OCI-LY3 (cell line): ENCODE results near the gene ZNF598.
A peak's percentile ranks its signal among the peaks of the same experiment; 100 is the strongest.

Source experiments
- EZH2phosphoT487 ChIP-seq: fragments of 200-600 bp; shearing (Covaris generic); IDR thresholded peaks from 2 replicates; pipeline ENCODE4 v1.6.1; 2018; ENCODE audit warnings: antibody characterized with exemption, mixed run types, low read depth
- TF ChIP-seq, protein P1 (sequence below): fragments of 200-600, 300-600 bp; sonication (generic); IDR thresholded peaks from 2 replicates; pipeline ENCODE4 v1.5.1; 2014; ENCODE audit warnings: antibody characterized with exemption, low read length, low read depth

DNA sequence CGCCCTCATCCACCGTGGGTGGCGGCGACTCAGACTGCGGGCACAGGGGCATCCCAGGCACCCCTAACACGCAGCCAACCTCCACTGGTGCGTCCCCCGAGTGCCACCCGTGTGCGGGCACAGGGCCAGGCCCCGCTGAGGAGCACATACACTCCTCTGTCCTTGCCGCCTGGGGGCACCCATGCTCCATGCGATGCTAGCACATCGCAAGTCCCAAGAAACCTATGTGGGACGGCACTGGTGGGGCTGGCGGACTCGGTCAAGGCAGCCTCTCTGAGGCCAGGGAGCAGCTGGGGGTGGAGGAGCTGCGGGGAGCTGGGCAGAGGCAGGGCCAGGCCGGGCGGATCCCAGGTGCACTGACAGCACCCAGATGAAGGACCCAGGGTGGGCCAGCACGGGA is 4.0 kb downstream of the ZNF598 start:
- TF ChIP-seq, protein P1, sequence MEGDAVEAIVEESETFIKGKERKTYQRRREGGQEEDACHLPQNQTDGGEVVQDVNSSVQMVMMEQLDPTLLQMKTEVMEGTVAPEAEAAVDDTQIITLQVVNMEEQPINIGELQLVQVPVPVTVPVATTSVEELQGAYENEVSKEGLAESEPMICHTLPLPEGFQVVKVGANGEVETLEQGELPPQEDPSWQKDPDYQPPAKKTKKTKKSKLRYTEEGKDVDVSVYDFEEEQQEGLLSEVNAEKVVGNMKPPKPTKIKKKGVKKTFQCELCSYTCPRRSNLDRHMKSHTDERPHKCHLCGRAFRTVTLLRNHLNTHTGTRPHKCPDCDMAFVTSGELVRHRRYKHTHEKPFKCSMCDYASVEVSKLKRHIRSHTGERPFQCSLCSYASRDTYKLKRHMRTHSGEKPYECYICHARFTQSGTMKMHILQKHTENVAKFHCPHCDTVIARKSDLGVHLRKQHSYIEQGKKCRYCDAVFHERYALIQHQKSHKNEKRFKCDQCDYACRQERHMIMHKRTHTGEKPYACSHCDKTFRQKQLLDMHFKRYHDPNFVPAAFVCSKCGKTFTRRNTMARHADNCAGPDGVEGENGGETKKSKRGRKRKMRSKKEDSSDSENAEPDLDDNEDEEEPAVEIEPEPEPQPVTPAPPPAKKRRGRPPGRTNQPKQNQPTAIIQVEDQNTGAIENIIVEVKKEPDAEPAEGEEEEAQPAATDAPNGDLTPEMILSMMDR = peak; percentile 20
- no peak for TF ChIP-seq EZH2phosphoT487
